T47D (cell line): ENCODE measurements around the gene DISC1.
"Not testable (repeated sequence)": the region's sequence is repeated elsewhere in the genome, so short reads cannot be mapped to it uniquely, and the experiment has no call there.

Experiments used
- DNase-seq, 2 experiments: peaks; one replicate each; pipeline versions ENCODE4 v3.0.0 to v3.0.0-alpha.2; 2011 to 2012; ENCODE audit warnings: low read depth in 1 of 2, low spot score in 1 of 2
- JUND ChIP-seq: IDR thresholded peaks from 2 replicates; pipeline ENCODE4 v1.6.1; 2012; ENCODE audit warnings: low read depth
- in situ Hi-C: cut with HindIII; loops from 2 replicates; pipeline ENCODE4 v1.10.0; 2016; ENCODE audit warnings: low sequenced_read_pairs, low pct_unique_long_range_greater_than_20kb

Gene DISC1

DNA sequence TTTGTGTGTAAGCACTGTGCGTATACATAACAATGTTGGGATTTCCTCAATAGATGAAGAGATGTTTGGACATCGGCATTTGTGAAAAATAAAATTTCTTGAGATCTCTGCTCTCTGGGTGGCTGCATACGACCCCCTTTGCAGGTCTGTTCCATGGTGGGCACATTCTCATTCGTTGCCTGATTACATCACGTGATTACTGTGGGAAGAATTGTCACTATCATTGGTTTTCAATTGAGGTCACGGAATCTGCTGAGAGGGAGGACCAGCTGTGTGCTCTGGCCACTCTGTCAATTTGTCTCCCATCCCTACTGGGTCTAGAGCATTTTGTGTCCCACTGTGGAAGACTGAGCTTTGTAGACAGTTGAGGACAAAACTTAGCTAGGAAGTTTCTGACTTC lies 81.8 kb downstream of the DISC1 start:
- DNase-seq = no peak
- no peak for TF ChIP-seq JUND
- in situ Hi-C loops = no loop called here

- no peak for TF ChIP-seq JUND
- in situ Hi-C loops = no loop called here
- DNase-seq = no peak
These were observed 87.8 kb downstream of the DISC1 start for GRCh38 chr1:231714440-231714839.

DNA sequence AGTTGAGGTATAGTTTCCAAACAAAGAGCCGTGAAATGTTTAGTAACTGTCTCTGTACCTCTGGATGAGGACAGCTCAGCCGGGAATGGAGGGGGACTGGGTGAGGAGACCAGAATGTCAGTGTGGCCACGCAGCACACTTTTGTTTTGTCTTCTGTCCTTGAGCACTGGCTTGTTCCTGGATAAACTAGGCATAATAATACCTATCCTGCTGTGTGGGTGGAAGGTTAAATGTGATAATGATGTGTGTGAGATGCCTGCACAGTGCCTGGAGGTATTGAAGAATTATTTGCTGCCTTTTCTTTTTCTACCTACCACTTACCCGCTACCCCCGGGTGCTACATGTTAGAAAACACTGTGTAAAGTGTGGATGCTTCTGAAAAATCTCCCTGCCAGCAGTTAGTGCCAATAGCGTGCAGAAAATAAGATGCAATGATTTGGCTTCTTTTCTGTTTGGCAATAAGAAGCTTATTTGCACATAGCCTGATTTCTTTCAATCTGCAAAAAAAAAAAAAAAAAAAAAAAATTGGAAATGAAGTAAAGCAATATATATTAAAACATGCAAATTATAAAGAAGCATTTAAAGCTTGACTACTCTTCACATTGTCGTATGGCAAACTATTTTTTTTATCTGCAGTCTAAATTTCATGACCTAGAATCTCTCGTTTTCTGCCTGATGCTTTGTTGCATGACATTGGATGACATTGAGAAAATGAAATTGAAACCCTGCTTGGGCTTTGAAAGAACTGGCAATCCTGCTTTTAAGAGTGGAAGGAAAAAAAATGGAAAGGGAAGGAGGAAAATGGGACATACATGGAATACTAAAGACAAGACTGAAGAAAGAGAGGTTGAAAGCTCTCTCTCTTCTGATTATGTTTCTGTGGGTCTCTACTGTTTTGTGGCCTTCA lies 89.5 kb downstream of the DISC1 start:
- in situ Hi-C loops = no loop called here
- DNase-seq = no peak
- no peak for TF ChIP-seq JUND

- no peak for TF ChIP-seq JUND
- no peak for DNase-seq
- in situ Hi-C loops = no loop called here
These were observed 90.3 kb downstream of the DISC1 start for GRCh38 chr1:231716879-231717278.

DNA sequence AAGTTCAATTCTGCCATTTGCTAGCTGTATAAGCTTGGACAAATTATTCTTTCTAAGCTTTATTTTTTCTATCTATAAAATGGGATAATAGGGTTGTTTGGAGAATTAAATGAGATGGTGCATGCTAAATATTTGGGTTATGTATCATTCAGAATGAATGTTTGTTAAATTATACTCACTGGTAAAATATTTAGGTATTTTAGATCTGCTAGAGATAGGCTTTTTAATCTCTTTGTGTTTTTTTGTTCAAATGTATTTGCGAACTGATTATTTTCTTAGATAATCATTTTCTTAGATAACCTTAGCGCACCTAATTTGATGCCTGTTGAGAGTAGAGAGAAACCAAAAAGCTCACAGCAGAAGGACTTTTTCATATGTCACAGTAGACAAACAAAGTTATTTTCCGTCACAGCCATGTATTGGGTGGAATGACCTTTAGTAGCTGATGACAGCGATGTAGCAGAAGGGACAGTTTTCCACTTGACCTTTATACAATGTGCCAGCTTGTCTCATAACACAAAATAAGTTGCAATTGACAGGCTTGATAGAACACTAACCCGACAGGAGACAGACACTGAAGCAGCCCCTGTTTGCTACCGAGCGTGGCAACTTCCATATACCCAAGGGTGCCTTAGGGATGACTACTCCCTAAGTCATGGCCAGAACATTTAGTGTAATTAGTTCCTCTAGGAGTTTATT lies 93.0 kb downstream of the DISC1 start:
- TF ChIP-seq JUND = no peak
- in situ Hi-C loops = no loop called here
- DNase-seq = no peak

GRCh38 chr1:231720652-231721325 lies 94.2 kb downstream of the DISC1 start:
- DNase-seq = no peak
- TF ChIP-seq JUND = no peak
- in situ Hi-C loops = no loop called here

GRCh38 chr1:231721436-231721835 lies 94.8 kb downstream of the DISC1 start:
- in situ Hi-C loops = no loop called here
- no peak for TF ChIP-seq JUND
- no peak for DNase-seq

DNA sequence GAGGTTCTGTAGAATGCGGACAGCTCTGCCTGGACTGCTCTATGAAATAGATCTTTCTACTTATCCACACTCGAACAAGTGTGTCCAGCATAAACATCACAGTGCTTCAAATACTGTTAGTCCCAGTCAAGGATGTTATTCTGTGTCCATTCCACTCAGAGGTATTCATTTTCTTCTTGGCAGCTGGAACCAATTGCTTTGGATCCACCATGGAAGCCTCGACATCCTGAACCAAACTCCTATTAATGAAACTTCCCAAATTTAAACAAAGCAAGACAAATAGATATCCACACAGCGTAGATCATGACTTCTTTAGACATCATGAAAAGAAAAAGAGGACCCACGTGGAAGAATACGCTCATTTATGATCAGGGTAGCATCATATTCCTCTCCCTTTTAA lies 95.8 kb downstream of the DISC1 start:
- in situ Hi-C loops = no loop called here
- no peak for DNase-seq
- no peak for TF ChIP-seq JUND

GRCh38 chr1:231723146-231723545 lies 96.6 kb downstream of the DISC1 start:
- no peak for TF ChIP-seq JUND
- in situ Hi-C loops = no loop called here
- DNase-seq = no peak

DNA sequence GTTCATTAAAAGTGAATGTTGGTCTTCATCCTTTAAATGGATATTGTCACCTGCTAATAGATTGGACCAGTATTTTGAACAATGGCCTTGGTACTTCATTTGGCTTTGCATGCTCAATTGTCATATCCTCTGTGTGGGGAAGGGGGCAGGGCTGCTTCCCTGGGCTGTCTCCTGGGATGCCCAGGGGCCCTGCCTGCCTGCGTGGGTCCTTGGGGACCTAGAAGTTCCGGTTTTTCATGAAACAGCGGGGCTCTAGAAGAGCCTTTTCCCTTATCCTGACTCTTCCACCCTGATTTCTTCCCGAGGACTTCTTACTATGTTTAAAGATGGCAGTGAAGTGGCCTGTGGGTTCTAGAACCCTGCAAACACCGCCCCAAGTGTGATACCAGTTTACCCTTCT lies 97.5 kb downstream of the DISC1 start:
- DNase-seq = no peak
- in situ Hi-C loops = no loop called here
- TF ChIP-seq JUND = no peak

DNA sequence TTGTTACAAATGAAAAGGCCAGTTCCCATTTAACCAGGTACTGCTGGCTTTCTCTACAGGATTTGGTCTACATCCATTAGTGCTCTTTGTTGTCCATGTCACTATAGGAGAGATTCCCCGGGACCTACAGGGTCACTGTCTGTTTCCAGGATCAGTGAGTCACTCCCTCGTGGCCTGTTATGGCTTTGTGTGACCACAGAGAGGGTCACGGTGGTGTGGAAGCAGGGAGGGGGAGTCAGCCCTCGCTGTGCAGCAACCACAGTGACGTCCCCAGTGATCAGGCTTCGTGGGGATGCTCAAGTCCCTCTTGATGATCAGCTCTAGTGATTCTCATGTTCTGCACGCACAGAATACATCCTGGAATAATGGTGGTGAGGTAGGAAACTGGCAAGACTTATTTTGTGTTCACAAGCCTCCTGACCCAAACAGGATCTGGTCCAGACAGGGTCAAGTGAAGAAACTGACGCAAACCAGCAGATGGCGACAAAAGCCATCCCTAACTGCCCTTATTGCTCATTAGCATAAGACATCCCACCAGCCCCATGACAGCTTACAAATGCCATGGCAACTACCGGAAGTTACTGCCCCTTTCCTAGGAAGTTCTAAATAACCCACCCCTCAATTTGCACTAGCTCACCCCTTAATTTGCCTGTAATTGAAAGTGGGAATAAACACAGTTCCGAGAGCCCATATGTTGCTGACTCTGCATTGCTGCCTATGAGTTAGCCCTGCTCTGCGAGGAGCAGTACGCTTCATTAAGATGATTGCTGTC lies 98.5 kb downstream of the DISC1 start:
- in situ Hi-C loops = no loop called here
- DNase-seq = peak in 1 of 2 experiments; percentile 73
- no peak for TF ChIP-seq JUND

DNA sequence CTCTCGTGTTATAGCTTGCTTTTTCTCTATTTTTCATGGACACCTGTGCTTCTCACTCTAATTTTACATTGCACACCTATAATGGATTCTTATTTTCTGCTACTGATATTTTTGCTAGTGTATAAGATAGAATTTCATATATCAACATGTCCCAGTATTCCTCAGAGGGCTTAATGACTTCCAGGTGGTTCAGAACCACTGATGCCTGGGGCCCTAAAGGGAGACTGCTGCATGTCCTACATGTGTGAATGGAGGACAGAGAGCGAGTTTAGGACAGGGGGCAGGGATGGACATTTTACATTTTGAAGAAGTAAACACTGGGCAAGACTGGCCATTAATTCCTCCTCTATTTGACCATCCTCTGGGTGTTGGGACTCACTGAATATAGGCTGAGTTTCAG lies 100.6 kb downstream of the DISC1 start:
- in situ Hi-C loops = no loop called here
- TF ChIP-seq JUND = no peak
- DNase-seq = no peak

DNA sequence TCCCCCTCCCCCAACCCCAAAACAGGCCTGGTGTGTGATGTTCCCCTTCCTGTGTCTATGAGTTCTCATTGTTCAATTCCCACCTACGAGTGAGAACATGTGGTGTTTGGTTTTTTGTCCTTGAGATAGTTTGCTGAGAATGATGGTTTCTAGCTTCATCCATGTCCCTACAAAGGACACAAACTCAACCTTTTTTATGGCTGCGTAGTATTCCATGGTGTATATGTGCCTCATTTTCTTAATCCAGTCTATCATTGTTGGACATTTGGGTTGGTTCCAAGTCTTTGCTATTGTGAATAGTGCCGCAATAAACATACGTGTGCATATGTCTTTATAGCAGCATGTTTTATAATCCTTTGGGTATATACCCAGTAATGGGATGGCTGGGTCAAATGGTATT lies 102.4 kb downstream of the DISC1 start:
- DNase-seq, in situ Hi-C loops: not testable (repeated sequence)
